Brain pericyte (primary cell): ENCODE measurements around the gene TPT1.
"Not testable (repeated sequence)": the region's sequence is repeated elsewhere in the genome, so short reads cannot be mapped to it uniquely, and the experiment has no call there.

Experiments
- DNase-seq: peaks from one replicate; pipeline ENCODE4 v3.0.0-alpha.2; 2012; ENCODE audit warnings: low read depth, low spot score

Gene TPT1

GRCh38 chr13:45302507-45302906, 38.5 kb downstream of the TPT1 start:
- DNase-seq: no peak

- DNase-seq: no peak
Measured at GRCh38 chr13:45301263-45301662, 39.7 kb downstream of the TPT1 start.

GRCh38 chr13:45300190-45300985, 40.6 kb downstream of the TPT1 start:
- DNase-seq: no peak

- no peak for DNase-seq
Measured at GRCh38 chr13:45299194-45299593, 41.8 kb downstream of the TPT1 start.

GRCh38 chr13:45298550-45298949, 42.4 kb downstream of the TPT1 start:
- not testable (repeated sequence) for DNase-seq

GRCh38 chr13:45298206-45298505, 42.8 kb downstream of the TPT1 start:
- DNase-seq: no peak

- DNase-seq: no peak
Measured at GRCh38 chr13:45297456-45298205, 43.4 kb downstream of the TPT1 start.

- no peak for DNase-seq
Measured at GRCh38 chr13:45296259-45296658, 44.7 kb downstream of the TPT1 start.

- peak; percentile 50 for DNase-seq
Measured at GRCh38 chr13:45295536-45295935, 45.4 kb downstream of the TPT1 start.

GRCh38 chr13:45292176-45292575, 48.8 kb downstream of the TPT1 start:
- no peak for DNase-seq

GRCh38 chr13:45289936-45290563, 50.9 kb downstream of the TPT1 start:
- DNase-seq: no peak
